K562 (cell line): ENCODE data around the gene PDZD2. TPM values are rescaled to one million over a fixed set of nuclear protein-coding genes. Genes with fewer than 3 reads are reported as not detected.

Experiments used
- ATAC-seq: fragments of 200-7000 bp; cut with Tn5 transposase; 3 replicates; pipeline ENCODE4 v1.9.1; 2020; ENCODE audit warnings: moderate library complexity
- BruUV-seq: library from RNA; stranded (reverse); fragments of 400-500 nt; replicated peaks from 2 replicates; lab custom pipeline; 2021; lab: Mats Ljungman, UMichigan
- CTCF ChIA-PET: fragments of 300-600 bp; formaldehyde crosslinking; extraction: SDS; loops from one replicate; lab custom pipeline; 2021; ENCODE audit warnings: low intra/inter-chr PET ratio; lab: Yijun Ruan, JAX
- POLR2A ChIA-PET: fragments of 300-600, 350-650 bp; sonication (Branson Sonifier 250); formaldehyde crosslinking; extraction: SDS; loops from one replicate; lab custom pipeline; 2021; ENCODE audit warnings: antibody characterized with exemption, inconsistent platforms; lab: Yijun Ruan, JAX
- DNase-seq, 4 experiments: peaks; one replicate each; pipeline versions ENCODE4 v3.0.0 to v3.0.0-alpha.2; 2011 to 2018; ENCODE audit warnings: low spot score in 3 of 4, mixed read lengths in 3 of 4; ENCODE audit errors: extremely low read depth in 1 of 4
- FAIRE-seq: peaks from 2 replicates; lab custom pipeline; 2011; peaks lifted over from hg19 to GRCh38; lab: Jason Lieb, UNC
- H2AFZ ChIP-seq: 2 replicates; pipeline ENCODE4 v1.6.0; 2011; ENCODE audit warnings: low read depth, low read length, control low read depth, inconsistent platforms
- H3K27ac ChIP-seq: fragments of 200-600 bp; 3 replicates; pipeline ENCODE4 v1.8.0; 2011; ENCODE audit warnings: low read depth, mild to moderate bottlenecking, control low read depth, inconsistent platforms, low read length, moderate library complexity, mixed read lengths; ENCODE audit errors: extremely low read depth
- H3K27me3 ChIP-seq, 2 experiments: fragments of 300-600 bp in 1 of 2; 2 replicates in 1 of 2; 3 replicates in 1 of 2; pipeline versions ENCODE4 v1.6.0 to v1.8.0; 2011; ENCODE audit warnings: inconsistent platforms in 2 of 2, low read length in 2 of 2, mild to moderate bottlenecking in 1 of 2, mixed read lengths in 1 of 2, moderate library complexity in 1 of 2; ENCODE audit not compliant: control insufficient read depth in 2 of 2, insufficient read depth in 2 of 2
- H3K36me3 ChIP-seq: fragments of 300-600 bp; 3 replicates; pipeline ENCODE4 v1.8.0; 2011; ENCODE audit warnings: mild to moderate bottlenecking, low read length, inconsistent platforms; ENCODE audit not compliant: control insufficient read depth, insufficient read depth
- H3K4me1 ChIP-seq, 2 experiments: fragments of 200-600 bp in 1 of 2; replicated peaks in 1 of 2; 2 replicates in 1 of 2; 3 replicates in 1 of 2; pipeline versions ENCODE4 v1.5.1 to v1.8.0; 2011; ENCODE audit warnings: inconsistent platforms in 2 of 2, low read length in 2 of 2, mild to moderate bottlenecking in 1 of 2, mixed read lengths in 1 of 2, moderate library complexity in 1 of 2; ENCODE audit not compliant: control insufficient read depth in 2 of 2, insufficient read depth in 2 of 2
- H3K4me2 ChIP-seq: 2 replicates; pipeline ENCODE4 v1.6.1; 2011; ENCODE audit warnings: low read length, control low read depth, inconsistent platforms, mixed read lengths; ENCODE audit not compliant: insufficient read depth
- H3K4me3 ChIP-seq: fragments of 200-600 bp; sonication (generic), shearing (Covaris generic); 2 replicates; pipeline ENCODE4 v1.5.1; 2016; ENCODE audit warnings: control low read depth, inconsistent platforms
- H3K79me2 ChIP-seq: fragments of 200-600 bp; 3 replicates; pipeline ENCODE4 v1.8.0; 2011; ENCODE audit warnings: low read length, inconsistent platforms; ENCODE audit not compliant: control insufficient read depth, insufficient read depth
- H3K9ac ChIP-seq, 2 experiments: 2 replicates each; pipeline versions ENCODE4 v1.6.0 to v1.6.1; 2011; ENCODE audit warnings: low read depth in 2 of 2, low read length in 2 of 2, control low read depth in 1 of 2, inconsistent platforms in 1 of 2, mild to moderate bottlenecking in 1 of 2, mixed read lengths in 1 of 2; ENCODE audit not compliant: insufficient read depth in 1 of 2
- H3K9me1 ChIP-seq: one replicate; pipeline ENCODE4 v1.6.0; 2011; ENCODE audit warnings: inconsistent platforms, mild to moderate bottlenecking, low read length, moderate library complexity; ENCODE audit not compliant: control insufficient read depth, insufficient read depth
- H3K9me3 ChIP-seq: replicated peaks from 2 replicates; pipeline ENCODE4 v1.5.1; 2011; ENCODE audit warnings: low read depth, low read length, inconsistent platforms; ENCODE audit not compliant: control insufficient read depth, insufficient read depth
- H4K20me1 ChIP-seq: replicated peaks from 2 replicates; pipeline ENCODE4 v1.6.1; 2011; ENCODE audit warnings: low read length, inconsistent platforms, mixed read lengths; ENCODE audit not compliant: control insufficient read depth, insufficient read depth
- BCL6 ChIP-seq: fragments of 250-450 bp; sonication (Bioruptor Pico); IDR thresholded peaks from 2 replicates; pipeline ENCODE4 v1.4.0; 2020
- ELF1 ChIP-seq: fragments of 200-800 bp; sonication (Bioruptor generic); IDR thresholded peaks from 2 replicates; pipeline ENCODE4 v1.6.1; 2016; ENCODE audit warnings: missing genetic modification characterization, missing compliant biosample characterization
- JUNB ChIP-seq: fragments of 450-650 bp; formaldehyde crosslinking; conservative IDR thresholded peaks from 2 replicates; pipeline ENCODE4 v1.4.0; 2020; ENCODE audit warnings: mild to moderate bottlenecking
- KHSRP ChIP-seq: fragments of 450-650 bp; IDR thresholded peaks from 2 replicates; pipeline ENCODE4 v1.6.1; 2017
- OTX1 ChIP-seq: fragments of 450-650 bp; formaldehyde crosslinking; IDR thresholded peaks from 2 replicates; pipeline ENCODE4 v1.4.0; 2022; ENCODE audit warnings: mild to moderate bottlenecking
- SRSF9 ChIP-seq: fragments of 200-400 bp; formaldehyde crosslinking; IDR thresholded peaks from 2 replicates; pipeline ENCODE4 v1.6.1; 2017; ENCODE audit warnings: low read depth, low read length, borderline replicate concordance
- TEAD2 ChIP-seq: fragments of 450-650 bp; IDR thresholded peaks from 2 replicates; pipeline ENCODE4 v1.6.1; 2016; ENCODE audit warnings: missing genetic modification characterization, control low read depth, missing compliant biosample characterization
- TRIM28 ChIP-seq: fragments of 450-650 bp; IDR thresholded peaks from 2 replicates; pipeline ENCODE4 v1.6.1; 2017
- ZNF354B ChIP-seq: fragments of 250-450 bp; sonication (Bioruptor Pico); IDR thresholded peaks from 2 replicates; pipeline ENCODE4 v1.4.0; 2020
- WGBS: fragments of 100-300 bp; shearing (Covaris generic); methylation state at CpG from one replicate; pipeline ENCODE4 v1.1.6; 2016; ENCODE audit warnings: low coverage, mixed read lengths; ENCODE audit not compliant: insufficient coverage; ENCODE audit errors: missing lambda C conversion rate; 5-methylcytosine and 5-hydroxymethylcytosine counted together
- in situ Hi-C: fragments of 300-500 bp; cut with MboI; formaldehyde crosslinking; loops from 4 replicates; pipeline ENCODE4 v1.15.0; 2018; ENCODE audit warnings: inconsistent platforms, mixed read lengths
- intact Hi-C: fragments of 100-400 bp; cut with micrococcal nuclease; formaldehyde crosslinking; loops from 2 replicates; pipeline ENCODE4 v1.14.2; 2022
- polyA plus RNA-seq, 8 experiments: library from polyadenylated mRNA; depleted of rRNA in 4 of 8; stranded (reverse) in 5 of 8; unstranded in 3 of 8; fragments of >200 nt; fragmentation: Nextera tagmentation in 2 of 8; fragmentation: Illumina TruSeq in 1 of 8; extraction: Ambion mirVana in 2 of 8; extraction: Trizol in 1 of 8; gene quantifications; 2 replicates each; pipeline versions ENCODE4 v1.2.1 to v1.2.3, GENCODE V29; 2011 to 2014; ENCODE audit warnings: inconsistent platforms in 1 of 8, missing spikeins in 1 of 8
- total RNA-seq, 7 experiments: library from RNA; depleted of rRNA in 6 of 7; stranded (reverse); fragments of >200 nt in 6 of 7; fragmentation: Illumina TruSeq in 2 of 7; extraction: Trizol in 2 of 7; gene quantifications; 2 replicates each; pipeline versions ENCODE4 v1.2.1 to v1.2.3, GENCODE V29; 2011 to 2021; ENCODE audit warnings: low replicate concordance in 1 of 7
- TF ChIP-seq, protein P1 (sequence below): fragments of 450-650 bp; IDR thresholded peaks from 2 replicates; pipeline ENCODE4 v1.6.1; 2016; ENCODE audit warnings: mild to moderate bottlenecking, moderate library complexity
- TF ChIP-seq, protein P2 (sequence below), 2 experiments: fragments of 450-650 bp; IDR thresholded peaks; 2 replicates each; pipeline ENCODE4 v1.6.1; 2016
- TF ChIP-seq, protein P3 (sequence below): fragments of 250-450 bp; sonication (Bioruptor Pico); IDR thresholded peaks from 2 replicates; pipeline ENCODE4 v1.8.0; 2021; ENCODE audit warnings: borderline replicate concordance, mild to moderate bottlenecking, moderate library complexity; ENCODE audit not compliant: poor library complexity, severe bottlenecking

PDZD2 gene
- total and polyA plus RNA-seq, 9 of the 15 experiments (the other 6 are each of a cell fraction or from before 2014, with no cell fraction given): 0.02 to 0.08 (median 0.04) TPM; not detected in 6

GRCh38 chr5:31682025-31682424 lies 43.1 kb downstream of the PDZD2 start:
- Histone ChIP-seq H3K9ac (no peak overlapping the region), H3K27ac (no peak overlapping the region), H3K27me3 (peaks cover 7 to 22% of the 10 kb centered on the region in 2 experiments; a peak in 3 of 5 replicates), H4K20me1 (no peaks in the 10 kb centered on the region), H3K36me3 (no peaks in the 10 kb centered on the region), H3K4me1 (no peaks in the 10 kb centered on the region), H3K79me2 (no peaks in the 10 kb centered on the region), H3K4me3 (no peak overlapping the region), H3K9me3 (no peaks in the 10 kb centered on the region), H3K9me1 (no peaks in the 10 kb centered on the region), H2AFZ (no peak overlapping the region), H3K4me2 (no peak overlapping the region)
- no TSS peak for BruUV-seq
- FAIRE-seq: no peak
- CTCF ChIA-PET: no interaction called here
- intact Hi-C loops: no loop called here
- no peak for ATAC-seq
- in situ Hi-C loops: no loop called here
- WGBS: 0% methylated on average over 11 of the region's 11 CpGs
- POLR2A ChIA-PET: no interaction called here
- no peak for DNase-seq
- TF ChIP-seq, protein P1, sequence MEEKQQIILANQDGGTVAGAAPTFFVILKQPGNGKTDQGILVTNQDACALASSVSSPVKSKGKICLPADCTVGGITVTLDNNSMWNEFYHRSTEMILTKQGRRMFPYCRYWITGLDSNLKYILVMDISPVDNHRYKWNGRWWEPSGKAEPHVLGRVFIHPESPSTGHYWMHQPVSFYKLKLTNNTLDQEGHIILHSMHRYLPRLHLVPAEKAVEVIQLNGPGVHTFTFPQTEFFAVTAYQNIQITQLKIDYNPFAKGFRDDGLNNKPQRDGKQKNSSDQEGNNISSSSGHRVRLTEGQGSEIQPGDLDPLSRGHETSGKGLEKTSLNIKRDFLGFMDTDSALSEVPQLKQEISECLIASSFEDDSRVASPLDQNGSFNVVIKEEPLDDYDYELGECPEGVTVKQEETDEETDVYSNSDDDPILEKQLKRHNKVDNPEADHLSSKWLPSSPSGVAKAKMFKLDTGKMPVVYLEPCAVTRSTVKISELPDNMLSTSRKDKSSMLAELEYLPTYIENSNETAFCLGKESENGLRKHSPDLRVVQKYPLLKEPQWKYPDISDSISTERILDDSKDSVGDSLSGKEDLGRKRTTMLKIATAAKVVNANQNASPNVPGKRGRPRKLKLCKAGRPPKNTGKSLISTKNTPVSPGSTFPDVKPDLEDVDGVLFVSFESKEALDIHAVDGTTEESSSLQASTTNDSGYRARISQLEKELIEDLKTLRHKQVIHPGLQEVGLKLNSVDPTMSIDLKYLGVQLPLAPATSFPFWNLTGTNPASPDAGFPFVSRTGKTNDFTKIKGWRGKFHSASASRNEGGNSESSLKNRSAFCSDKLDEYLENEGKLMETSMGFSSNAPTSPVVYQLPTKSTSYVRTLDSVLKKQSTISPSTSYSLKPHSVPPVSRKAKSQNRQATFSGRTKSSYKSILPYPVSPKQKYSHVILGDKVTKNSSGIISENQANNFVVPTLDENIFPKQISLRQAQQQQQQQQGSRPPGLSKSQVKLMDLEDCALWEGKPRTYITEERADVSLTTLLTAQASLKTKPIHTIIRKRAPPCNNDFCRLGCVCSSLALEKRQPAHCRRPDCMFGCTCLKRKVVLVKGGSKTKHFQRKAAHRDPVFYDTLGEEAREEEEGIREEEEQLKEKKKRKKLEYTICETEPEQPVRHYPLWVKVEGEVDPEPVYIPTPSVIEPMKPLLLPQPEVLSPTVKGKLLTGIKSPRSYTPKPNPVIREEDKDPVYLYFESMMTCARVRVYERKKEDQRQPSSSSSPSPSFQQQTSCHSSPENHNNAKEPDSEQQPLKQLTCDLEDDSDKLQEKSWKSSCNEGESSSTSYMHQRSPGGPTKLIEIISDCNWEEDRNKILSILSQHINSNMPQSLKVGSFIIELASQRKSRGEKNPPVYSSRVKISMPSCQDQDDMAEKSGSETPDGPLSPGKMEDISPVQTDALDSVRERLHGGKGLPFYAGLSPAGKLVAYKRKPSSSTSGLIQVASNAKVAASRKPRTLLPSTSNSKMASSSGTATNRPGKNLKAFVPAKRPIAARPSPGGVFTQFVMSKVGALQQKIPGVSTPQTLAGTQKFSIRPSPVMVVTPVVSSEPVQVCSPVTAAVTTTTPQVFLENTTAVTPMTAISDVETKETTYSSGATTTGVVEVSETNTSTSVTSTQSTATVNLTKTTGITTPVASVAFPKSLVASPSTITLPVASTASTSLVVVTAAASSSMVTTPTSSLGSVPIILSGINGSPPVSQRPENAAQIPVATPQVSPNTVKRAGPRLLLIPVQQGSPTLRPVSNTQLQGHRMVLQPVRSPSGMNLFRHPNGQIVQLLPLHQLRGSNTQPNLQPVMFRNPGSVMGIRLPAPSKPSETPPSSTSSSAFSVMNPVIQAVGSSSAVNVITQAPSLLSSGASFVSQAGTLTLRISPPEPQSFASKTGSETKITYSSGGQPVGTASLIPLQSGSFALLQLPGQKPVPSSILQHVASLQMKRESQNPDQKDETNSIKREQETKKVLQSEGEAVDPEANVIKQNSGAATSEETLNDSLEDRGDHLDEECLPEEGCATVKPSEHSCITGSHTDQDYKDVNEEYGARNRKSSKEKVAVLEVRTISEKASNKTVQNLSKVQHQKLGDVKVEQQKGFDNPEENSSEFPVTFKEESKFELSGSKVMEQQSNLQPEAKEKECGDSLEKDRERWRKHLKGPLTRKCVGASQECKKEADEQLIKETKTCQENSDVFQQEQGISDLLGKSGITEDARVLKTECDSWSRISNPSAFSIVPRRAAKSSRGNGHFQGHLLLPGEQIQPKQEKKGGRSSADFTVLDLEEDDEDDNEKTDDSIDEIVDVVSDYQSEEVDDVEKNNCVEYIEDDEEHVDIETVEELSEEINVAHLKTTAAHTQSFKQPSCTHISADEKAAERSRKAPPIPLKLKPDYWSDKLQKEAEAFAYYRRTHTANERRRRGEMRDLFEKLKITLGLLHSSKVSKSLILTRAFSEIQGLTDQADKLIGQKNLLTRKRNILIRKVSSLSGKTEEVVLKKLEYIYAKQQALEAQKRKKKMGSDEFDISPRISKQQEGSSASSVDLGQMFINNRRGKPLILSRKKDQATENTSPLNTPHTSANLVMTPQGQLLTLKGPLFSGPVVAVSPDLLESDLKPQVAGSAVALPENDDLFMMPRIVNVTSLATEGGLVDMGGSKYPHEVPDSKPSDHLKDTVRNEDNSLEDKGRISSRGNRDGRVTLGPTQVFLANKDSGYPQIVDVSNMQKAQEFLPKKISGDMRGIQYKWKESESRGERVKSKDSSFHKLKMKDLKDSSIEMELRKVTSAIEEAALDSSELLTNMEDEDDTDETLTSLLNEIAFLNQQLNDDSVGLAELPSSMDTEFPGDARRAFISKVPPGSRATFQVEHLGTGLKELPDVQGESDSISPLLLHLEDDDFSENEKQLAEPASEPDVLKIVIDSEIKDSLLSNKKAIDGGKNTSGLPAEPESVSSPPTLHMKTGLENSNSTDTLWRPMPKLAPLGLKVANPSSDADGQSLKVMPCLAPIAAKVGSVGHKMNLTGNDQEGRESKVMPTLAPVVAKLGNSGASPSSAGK: no peak
- no peak for TF ChIP-seq TRIM28
- TF ChIP-seq ELF1 (tag): no peak
- TF ChIP-seq, protein P2, sequence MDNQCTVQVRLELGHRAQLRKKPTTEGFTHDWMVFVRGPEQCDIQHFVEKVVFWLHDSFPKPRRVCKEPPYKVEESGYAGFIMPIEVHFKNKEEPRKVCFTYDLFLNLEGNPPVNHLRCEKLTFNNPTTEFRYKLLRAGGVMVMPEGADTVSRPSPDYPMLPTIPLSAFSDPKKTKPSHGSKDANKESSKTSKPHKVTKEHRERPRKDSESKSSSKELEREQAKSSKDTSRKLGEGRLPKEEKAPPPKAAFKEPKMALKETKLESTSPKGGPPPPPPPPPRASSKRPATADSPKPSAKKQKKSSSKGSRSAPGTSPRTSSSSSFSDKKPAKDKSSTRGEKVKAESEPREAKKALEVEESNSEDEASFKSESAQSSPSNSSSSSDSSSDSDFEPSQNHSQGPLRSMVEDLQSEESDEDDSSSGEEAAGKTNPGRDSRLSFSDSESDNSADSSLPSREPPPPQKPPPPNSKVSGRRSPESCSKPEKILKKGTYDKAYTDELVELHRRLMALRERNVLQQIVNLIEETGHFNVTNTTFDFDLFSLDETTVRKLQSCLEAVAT (IDR thresholded peaks at IDR 0.05): no peak
- no peak for TF ChIP-seq KHSRP
- no peak for TF ChIP-seq JUNB (CRISPR knock-in tag)
- TF ChIP-seq BCL6 (CRISPR knock-in tag): no peak
- TF ChIP-seq ZNF354B (CRISPR knock-in tag): no peak
- TF ChIP-seq, protein P3, sequence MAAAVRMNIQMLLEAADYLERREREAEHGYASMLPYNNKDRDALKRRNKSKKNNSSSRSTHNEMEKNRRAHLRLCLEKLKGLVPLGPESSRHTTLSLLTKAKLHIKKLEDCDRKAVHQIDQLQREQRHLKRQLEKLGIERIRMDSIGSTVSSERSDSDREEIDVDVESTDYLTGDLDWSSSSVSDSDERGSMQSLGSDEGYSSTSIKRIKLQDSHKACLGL (CRISPR knock-in tag): no peak
- TF ChIP-seq OTX1 (CRISPR knock-in tag): no peak
- TF ChIP-seq TEAD2 (tag): no peak
- no peak for TF ChIP-seq SRSF9
